Measurements from ENCODE around the gene PHF21A.

DNA sequence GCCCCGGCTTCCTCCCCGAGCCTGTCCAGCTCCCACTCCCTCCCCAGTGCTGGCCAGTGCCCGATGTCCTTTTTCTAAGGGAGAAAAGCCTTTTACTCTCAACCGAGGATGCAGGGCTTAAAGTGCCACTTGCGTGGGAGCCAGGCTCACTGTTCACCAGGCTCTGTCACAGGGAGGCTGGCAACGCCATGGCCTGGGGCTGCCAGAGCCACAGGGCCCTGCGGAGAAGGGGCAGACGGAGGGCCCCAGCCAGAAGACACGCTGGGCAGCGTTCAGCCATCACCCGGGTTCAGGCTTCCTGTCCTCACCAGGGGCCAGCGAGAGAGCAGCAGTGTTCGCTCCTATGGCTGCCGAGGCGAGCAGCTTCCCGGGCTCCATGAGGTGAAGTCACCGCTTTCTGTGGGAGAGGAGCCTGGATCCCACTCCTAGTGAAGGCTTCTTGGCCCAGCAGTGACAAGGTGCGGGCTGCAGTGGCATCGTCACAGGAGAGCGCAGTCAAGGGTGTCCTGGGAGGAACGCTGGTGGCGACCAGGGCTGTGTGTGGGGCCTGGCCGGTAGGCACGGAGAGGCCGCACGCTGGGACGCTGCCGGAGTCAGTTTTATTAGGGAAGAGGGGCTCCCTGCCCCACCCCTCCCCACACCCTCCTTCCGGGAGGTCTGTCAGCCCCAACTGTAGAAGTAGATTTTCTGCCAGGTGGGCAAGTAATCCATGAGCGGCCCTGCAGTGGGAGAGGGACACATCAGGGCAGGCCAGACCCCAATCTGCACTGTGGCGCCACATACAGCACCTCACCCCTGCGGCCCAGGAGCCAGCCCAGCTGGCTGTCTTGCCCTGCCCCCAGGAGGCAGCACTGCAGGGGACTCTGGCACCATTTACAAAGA, 211.4 kb downstream of the PHF21A start:
- TF ChIP-seq, protein P1, sequence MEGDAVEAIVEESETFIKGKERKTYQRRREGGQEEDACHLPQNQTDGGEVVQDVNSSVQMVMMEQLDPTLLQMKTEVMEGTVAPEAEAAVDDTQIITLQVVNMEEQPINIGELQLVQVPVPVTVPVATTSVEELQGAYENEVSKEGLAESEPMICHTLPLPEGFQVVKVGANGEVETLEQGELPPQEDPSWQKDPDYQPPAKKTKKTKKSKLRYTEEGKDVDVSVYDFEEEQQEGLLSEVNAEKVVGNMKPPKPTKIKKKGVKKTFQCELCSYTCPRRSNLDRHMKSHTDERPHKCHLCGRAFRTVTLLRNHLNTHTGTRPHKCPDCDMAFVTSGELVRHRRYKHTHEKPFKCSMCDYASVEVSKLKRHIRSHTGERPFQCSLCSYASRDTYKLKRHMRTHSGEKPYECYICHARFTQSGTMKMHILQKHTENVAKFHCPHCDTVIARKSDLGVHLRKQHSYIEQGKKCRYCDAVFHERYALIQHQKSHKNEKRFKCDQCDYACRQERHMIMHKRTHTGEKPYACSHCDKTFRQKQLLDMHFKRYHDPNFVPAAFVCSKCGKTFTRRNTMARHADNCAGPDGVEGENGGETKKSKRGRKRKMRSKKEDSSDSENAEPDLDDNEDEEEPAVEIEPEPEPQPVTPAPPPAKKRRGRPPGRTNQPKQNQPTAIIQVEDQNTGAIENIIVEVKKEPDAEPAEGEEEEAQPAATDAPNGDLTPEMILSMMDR (IDR thresholded peaks at IDR 0.05; ENCODE audit: insufficient read depth, low read depth, low read length) = no peak
- TF ChIP-seq EZH2 (IDR thresholded peaks at IDR 0.05; ENCODE audit: insufficient read depth, low read length) = no peak

Data from astrocyte (in vitro differentiated cells and primary cell).